Neuronal stem cell (in vitro differentiated cells): Measurements from ENCODE around the gene KIFC3.
A peak's percentile ranks its signal among the peaks of the same experiment; 100 is the strongest.

Experiments
- DNase-seq: peaks from one replicate; pipeline ENCODE4 v3.0.0-alpha.2; 2013; ENCODE audit warnings: low spot score
- H2AFZ ChIP-seq: one replicate; pipeline ENCODE4 v1.6.1; 2013; ENCODE audit warnings: mild to moderate bottlenecking, low read length, inconsistent platforms
- H2AK5ac ChIP-seq: 2 replicates; pipeline ENCODE4 v1.6.1; 2013; ENCODE audit warnings: low read depth, mild to moderate bottlenecking, inconsistent platforms, low read length, moderate library complexity, mixed read lengths
- H2BK120ac ChIP-seq: 2 replicates; pipeline ENCODE4 v1.6.1; 2013; ENCODE audit warnings: low read depth, mild to moderate bottlenecking, inconsistent platforms, low read length, moderate library complexity, mixed read lengths
- H2BK12ac ChIP-seq: one replicate; pipeline ENCODE4 v1.6.1; 2013; ENCODE audit warnings: low read length, inconsistent platforms
- H2BK15ac ChIP-seq: 2 replicates; pipeline ENCODE4 v1.6.1; 2013; ENCODE audit warnings: mild to moderate bottlenecking, low read length, inconsistent platforms, mixed read lengths
- H2BK5ac ChIP-seq: one replicate; pipeline ENCODE4 v1.6.1; 2013; ENCODE audit warnings: inconsistent platforms, mild to moderate bottlenecking, low read length, moderate library complexity
- H3K14ac ChIP-seq: one replicate; pipeline ENCODE4 v1.6.1; 2013; ENCODE audit warnings: low read length, inconsistent platforms
- H3K18ac ChIP-seq: 2 replicates; pipeline ENCODE4 v1.6.1; 2013; ENCODE audit warnings: low read length, inconsistent platforms
- H3K23ac ChIP-seq: 2 replicates; pipeline ENCODE4 v1.6.1; 2013; ENCODE audit warnings: low read depth, mild to moderate bottlenecking, mixed read lengths, low read length, inconsistent platforms; ENCODE audit not compliant: poor library complexity
- H3K27ac ChIP-seq: replicated peaks from 3 replicates; pipeline ENCODE4 v1.5.1; 2013; ENCODE audit warnings: low read length, inconsistent platforms
- H3K27me3 ChIP-seq, 3 experiments: 2 replicates each; pipeline ENCODE4 v1.6.1; 2013; ENCODE audit warnings: low read length in 3 of 3, mild to moderate bottlenecking in 2 of 3, inconsistent platforms in 1 of 3, low read depth in 1 of 3, mixed read lengths in 1 of 3, moderate library complexity in 1 of 3; ENCODE audit not compliant: control insufficient read depth in 3 of 3, insufficient read depth in 3 of 3
- H3K36me3 ChIP-seq, 2 donors: replicated peaks in 1 of 2; 2 replicates each; pipeline ENCODE4 v1.6.1; 2013; ENCODE audit warnings: low read length in 2 of 2; ENCODE audit not compliant: control insufficient read depth in 2 of 2, insufficient read depth in 2 of 2
- H3K4ac ChIP-seq: 2 replicates; pipeline ENCODE4 v1.6.1; 2013; ENCODE audit warnings: inconsistent platforms, mild to moderate bottlenecking, low read length, moderate library complexity
- H3K4me1 ChIP-seq, 2 donors: 1 replicate in 1 of 2; 2 replicates in 1 of 2; pipeline ENCODE4 v1.6.1; 2013; ENCODE audit warnings: low read length in 2 of 2, low read depth in 1 of 2; ENCODE audit not compliant: control insufficient read depth in 2 of 2, insufficient read depth in 1 of 2
- H3K4me2 ChIP-seq: one replicate; pipeline ENCODE4 v1.6.1; 2013; ENCODE audit warnings: mild to moderate bottlenecking, low read length, inconsistent platforms; ENCODE audit not compliant: insufficient read depth, poor library complexity, severe bottlenecking
- H3K4me3 ChIP-seq, 2 donors: 2 replicates each; pipeline ENCODE4 v1.5.1; 2013; ENCODE audit warnings: low read length in 2 of 2, mild to moderate bottlenecking in 2 of 2, inconsistent platforms in 1 of 2, moderate library complexity in 1 of 2
- H3K79me1 ChIP-seq: one replicate; pipeline ENCODE4 v1.6.1; 2013; ENCODE audit warnings: low read depth, mild to moderate bottlenecking, inconsistent platforms, low read length, moderate library complexity
- H3K9ac ChIP-seq: one replicate; pipeline ENCODE4 v1.6.1; 2013; ENCODE audit warnings: mild to moderate bottlenecking, low read depth, low read length, inconsistent platforms; ENCODE audit not compliant: poor library complexity
- H3K9me3 ChIP-seq, 2 donors: replicated peaks in 1 of 2; 2 replicates each; pipeline versions ENCODE3 to v1.6.1; 2013; ENCODE audit warnings: low read length in 2 of 2, mild to moderate bottlenecking in 2 of 2, inconsistent platforms in 1 of 2, low read depth in 1 of 2, mixed read lengths in 1 of 2, moderate library complexity in 1 of 2; ENCODE audit not compliant: control insufficient read depth in 2 of 2, insufficient read depth in 1 of 2
- H4K8ac ChIP-seq: one replicate; pipeline ENCODE4 v1.6.1; 2013; ENCODE audit warnings: low read depth, mild to moderate bottlenecking, inconsistent platforms, low read length, moderate library complexity
- H4K91ac ChIP-seq: one replicate; pipeline ENCODE4 v1.6.1; 2013; ENCODE audit warnings: low read length, low read depth, mild to moderate bottlenecking, inconsistent platforms; ENCODE audit not compliant: poor library complexity
- WGBS, 2 donors: extraction: QIAGEN DNeasy Blood & Tissue Kit; methylation state at CpG; one replicate each; pipeline ENCODE4 v1.1.7; 2013; ENCODE audit warnings: missing lambda C conversion rate in 2 of 2, mixed read lengths in 1 of 2; ENCODE audit not compliant: insufficient read length in 2 of 2, insufficient replicate concordance in 1 of 2; ENCODE audit errors: extremely low coverage in 2 of 2; 5-methylcytosine and 5-hydroxymethylcytosine counted together

Gene KIFC3

DNA sequence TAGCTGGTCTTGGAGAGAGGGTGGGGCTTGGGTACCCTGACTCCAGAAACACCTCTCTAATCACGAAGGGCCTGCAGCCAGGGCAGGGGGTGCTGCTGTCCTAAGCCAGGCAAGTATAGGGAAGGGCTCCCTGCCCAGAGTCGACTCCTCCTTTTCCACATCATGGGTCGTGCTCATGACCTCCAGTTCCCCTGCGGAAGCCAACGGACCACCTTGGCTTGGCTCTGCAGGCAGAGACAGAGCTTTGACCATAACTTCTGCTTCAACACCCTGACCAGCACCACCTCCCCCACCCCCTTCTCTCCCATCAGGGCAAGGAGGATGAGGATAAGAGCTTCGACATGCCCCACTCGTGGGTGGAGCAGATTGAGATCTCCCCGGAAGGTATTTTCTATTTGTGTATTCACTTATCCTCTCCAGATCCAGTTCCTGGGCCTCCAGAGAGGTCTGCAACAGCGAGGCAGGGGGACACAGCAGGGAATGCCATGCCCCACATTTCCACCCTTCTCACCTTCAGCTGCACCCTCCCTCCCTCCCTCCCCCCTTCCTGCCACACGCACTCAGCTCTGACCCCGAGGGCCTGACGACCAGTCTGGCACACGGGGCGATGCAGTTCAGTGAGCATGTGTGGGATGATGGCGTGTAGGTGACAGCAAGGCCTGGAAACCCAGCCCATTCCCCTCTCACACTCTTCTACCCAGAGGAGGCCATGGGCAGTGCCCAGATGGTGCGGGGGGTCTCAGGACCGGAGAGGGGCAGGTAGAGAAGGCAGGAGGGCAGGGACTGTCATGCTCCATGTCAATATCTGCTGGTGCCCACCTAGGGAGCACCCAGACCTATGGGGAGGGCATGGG is 80.7 kb downstream of the KIFC3 start:
- no peak overlapping the region for H2AFZ ChIP-seq
- peaks cover 0 to under 1% (median 0%) of the 10 kb centered on the region in 3 experiments for H3K27me3 ChIP-seq
- no peak overlapping the region for H3K14ac ChIP-seq
- peaks cover 0 to 2% of the 10 kb centered on the region in 2 donors for H3K9me3 ChIP-seq
- no peak overlapping the region for H3K9ac ChIP-seq
- peak overlapping the region; percentile 62 for H3K18ac ChIP-seq
- H3K36me3 ChIP-seq = no peaks in the 10 kb centered on the region
- H2BK12ac ChIP-seq = no peak overlapping the region
- no peak for DNase-seq
- no peak overlapping the region for H2BK15ac ChIP-seq
- peak overlapping the region; percentile 71 for H2BK5ac ChIP-seq
- H3K4ac ChIP-seq = peak overlapping the region; percentile 17
- no peak overlapping the region for H4K91ac ChIP-seq
- no peak overlapping the region for H3K23ac ChIP-seq
- H3K27ac ChIP-seq = no peak overlapping the region
- no peak overlapping the region for H2BK120ac ChIP-seq
- no peak overlapping the region for H4K8ac ChIP-seq
- H3K79me1 ChIP-seq = no peaks in the 10 kb centered on the region
- peaks cover 0 to 3% of the 10 kb centered on the region in 2 donors for H3K4me1 ChIP-seq
- no peak overlapping the region for H2AK5ac ChIP-seq
- H3K4me3 ChIP-seq = no peak overlapping the region
- H3K4me2 ChIP-seq = no peak overlapping the region
- WGBS, 2 donors = no CpG with 5 or more reads among the region's 17 CpGs

GRCh38 chr16:57720142-57720575 is 82.1 kb downstream of the KIFC3 start:
- no peak overlapping the region for H3K18ac ChIP-seq
- no peak overlapping the region for H3K4ac ChIP-seq
- peaks cover 0 to 3% of the 10 kb centered on the region in 2 donors for H3K4me1 ChIP-seq
- no peak overlapping the region for H3K23ac ChIP-seq
- no peak overlapping the region for H3K4me3 ChIP-seq
- H2BK120ac ChIP-seq = no peak overlapping the region
- no peaks in the 10 kb centered on the region for H3K36me3 ChIP-seq
- no CpG with 5 or more reads among the region's 3 CpGs for WGBS, 2 donors
- H3K27ac ChIP-seq = no peak overlapping the region
- no peak overlapping the region for H2BK12ac ChIP-seq
- no peak overlapping the region for H2AFZ ChIP-seq
- H4K91ac ChIP-seq = no peak overlapping the region
- no peak overlapping the region for H3K9ac ChIP-seq
- no peak overlapping the region for H2AK5ac ChIP-seq
- H3K79me1 ChIP-seq = no peaks in the 10 kb centered on the region
- no peak overlapping the region for H2BK5ac ChIP-seq
- H4K8ac ChIP-seq = no peak overlapping the region
- H3K9me3 ChIP-seq = no peaks in the 10 kb centered on the region
- no peak overlapping the region for H2BK15ac ChIP-seq
- H3K4me2 ChIP-seq = no peak overlapping the region
- no peak for DNase-seq
- peaks cover 0 to 12% (median 0%) of the 10 kb centered on the region in 3 experiments for H3K27me3 ChIP-seq
- no peak overlapping the region for H3K14ac ChIP-seq

- Histone ChIP-seq H3K36me3 (no peaks in the 10 kb centered on the region), H3K9me3 (no peaks in the 10 kb centered on the region), H2BK15ac (no peak overlapping the region), H2BK120ac (no peak overlapping the region), H2AFZ (no peak overlapping the region), H3K4me1 (no peaks in the 10 kb centered on the region), H2AK5ac (no peak overlapping the region), H3K23ac (no peak overlapping the region), H2BK5ac (no peak overlapping the region), H3K18ac (no peak overlapping the region), H3K27me3 (peaks cover 0 to 32% (median 0%) of the 10 kb centered on the region in 3 experiments), H3K4me3 (no peak overlapping the region), H3K4me2 (no peak overlapping the region), H3K14ac (no peak overlapping the region), H4K91ac (no peak overlapping the region), H3K9ac (no peak overlapping the region), H3K27ac (no peak overlapping the region), H2BK12ac (no peak overlapping the region), H3K4ac (no peak overlapping the region), H4K8ac (no peak overlapping the region), H3K79me1 (no peaks in the 10 kb centered on the region)
- no peak for DNase-seq
- WGBS, 2 donors = no CpG with 5 or more reads among the region's 6 CpGs
Observed at GRCh38 chr16:57714047-57714446, 88.2 kb downstream of the KIFC3 start.

DNA sequence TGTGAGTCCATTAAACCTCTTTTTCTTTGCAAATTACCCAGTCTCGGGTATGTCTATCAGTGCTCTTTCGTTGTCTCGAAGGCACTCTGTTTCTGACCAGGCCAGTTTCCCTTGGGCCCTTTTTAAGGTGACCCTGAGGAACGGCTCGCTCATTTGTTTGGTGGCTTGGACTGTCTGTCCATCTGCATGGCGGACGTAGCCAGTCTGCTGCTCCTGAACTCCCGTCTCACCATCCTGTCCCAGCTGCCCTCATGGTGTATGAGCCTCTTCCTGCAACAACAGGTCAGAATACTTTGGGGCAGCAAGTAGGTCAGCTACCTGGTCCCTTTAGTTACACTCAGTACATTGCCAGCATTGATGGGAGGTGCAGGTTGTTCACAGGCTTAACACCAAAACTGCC is 88.7 kb downstream of the KIFC3 start:
- no peaks in the 10 kb centered on the region for H3K4me1 ChIP-seq
- no peak overlapping the region for H2BK15ac ChIP-seq
- no peak overlapping the region for H3K4me2 ChIP-seq
- no peak overlapping the region for H3K4me3 ChIP-seq
- no peak overlapping the region for H3K18ac ChIP-seq
- no peak overlapping the region for H3K27ac ChIP-seq
- H3K27me3 ChIP-seq = peaks cover 0 to 32% (median 0%) of the 10 kb centered on the region in 3 experiments
- no peaks in the 10 kb centered on the region for H3K9me3 ChIP-seq
- no peak for DNase-seq
- H3K9ac ChIP-seq = no peak overlapping the region
- no peak overlapping the region for H4K91ac ChIP-seq
- H2BK12ac ChIP-seq = no peak overlapping the region
- no peak overlapping the region for H2AK5ac ChIP-seq
- no peaks in the 10 kb centered on the region for H3K36me3 ChIP-seq
- H2AFZ ChIP-seq = no peak overlapping the region
- no peak overlapping the region for H3K14ac ChIP-seq
- no peak overlapping the region for H3K4ac ChIP-seq
- H3K79me1 ChIP-seq = no peaks in the 10 kb centered on the region
- no CpG with 5 or more reads among the region's 8 CpGs for WGBS, 2 donors
- no peak overlapping the region for H2BK120ac ChIP-seq
- H3K23ac ChIP-seq = no peak overlapping the region
- no peak overlapping the region for H2BK5ac ChIP-seq
- no peak overlapping the region for H4K8ac ChIP-seq
